CD14-positive monocyte (primary cell): ENCODE data around the gene FNIP2. TPM values are rescaled to one million over a fixed set of nuclear protein-coding genes. Genes with fewer than 3 reads are reported as not detected.

Source experiments
- DNase-seq, 3 donors: peaks; one replicate each; pipeline ENCODE4 v3.0.0-alpha.2; 2011 to 2022
- H2AFZ ChIP-seq: 2 replicates; pipeline ENCODE4 v1.6.0; 2012; ENCODE audit warnings: mild to moderate bottlenecking, low read depth, low read length, inconsistent platforms; ENCODE audit not compliant: insufficient read depth, poor library complexity, severe bottlenecking
- H3K27ac ChIP-seq, 2 donors: 1 replicate in 1 of 2; 2 replicates in 1 of 2; pipeline ENCODE4 v1.5.1; 2012 to 2013; ENCODE audit warnings: low read length in 2 of 2, control low read depth in 1 of 2, inconsistent platforms in 1 of 2, low read depth in 1 of 2, mild to moderate bottlenecking in 1 of 2
- H3K27me3 ChIP-seq, 2 donors: one replicate each; pipeline versions ENCODE4 v1.6.0 to v1.6.1; 2011 to 2013; ENCODE audit warnings: low read length in 2 of 2; ENCODE audit not compliant: control insufficient read depth in 2 of 2, insufficient read depth in 2 of 2
- H3K36me3 ChIP-seq, 2 donors: replicated peaks in 1 of 2; 1 replicate in 1 of 2; 2 replicates in 1 of 2; pipeline versions ENCODE4 v1.5.1 to v1.6.1; 2012 to 2013; ENCODE audit warnings: low read length in 2 of 2, control low read depth in 1 of 2, inconsistent platforms in 1 of 2, mild to moderate bottlenecking in 1 of 2; ENCODE audit not compliant: insufficient read depth in 2 of 2, control insufficient read depth in 1 of 2
- H3K4me1 ChIP-seq, 2 donors: 1 replicate in 1 of 2; 2 replicates in 1 of 2; pipeline versions ENCODE4 v1.5.1 to v1.6.1; 2012 to 2013; ENCODE audit warnings: low read length in 2 of 2, control low read depth in 1 of 2, inconsistent platforms in 1 of 2, mild to moderate bottlenecking in 1 of 2, moderate library complexity in 1 of 2; ENCODE audit not compliant: insufficient read depth in 2 of 2, control insufficient read depth in 1 of 2
- H3K4me2 ChIP-seq: replicated peaks from 2 replicates; pipeline ENCODE3; 2012; ENCODE audit warnings: low read length, moderate library complexity, mild to moderate bottlenecking; ENCODE audit not compliant: poor library complexity, severe bottlenecking; ENCODE audit errors: extremely low read depth
- H3K4me3 ChIP-seq, 3 experiments: fragments of 200-600 bp in 1 of 3; sonication (generic) in 1 of 3; replicated peaks in 1 of 3; 1 replicate in 2 of 3; 2 replicates in 1 of 3; pipeline ENCODE4 v1.5.1; 2011 to 2013; ENCODE audit warnings: low read length in 3 of 3, mild to moderate bottlenecking in 3 of 3, control low read depth in 2 of 3, low read depth in 2 of 3, inconsistent platforms in 1 of 3, moderate library complexity in 1 of 3
- H3K79me2 ChIP-seq: 2 replicates; pipeline ENCODE4 v1.6.0; 2012; ENCODE audit warnings: mild to moderate bottlenecking, control low read depth, inconsistent platforms, low read length, moderate library complexity; ENCODE audit not compliant: insufficient read depth
- H3K9ac ChIP-seq: 2 replicates; pipeline ENCODE4 v1.6.0; 2017; ENCODE audit warnings: low read length, mild to moderate bottlenecking; ENCODE audit not compliant: insufficient read depth, poor library complexity, severe bottlenecking
- H3K9me3 ChIP-seq, 2 donors: replicated peaks in 1 of 2; 1 replicate in 1 of 2; 2 replicates in 1 of 2; pipeline versions ENCODE4 v1.5.1 to v1.6.1; 2012 to 2013; ENCODE audit warnings: low read length in 2 of 2, control low read depth in 1 of 2; ENCODE audit not compliant: control insufficient read depth in 1 of 2, insufficient read depth in 1 of 2
- H4K20me1 ChIP-seq: 2 replicates; pipeline ENCODE4 v1.6.0; 2012; ENCODE audit warnings: mild to moderate bottlenecking, low read length, control low read depth, moderate library complexity; ENCODE audit not compliant: insufficient read depth
- H3K27ac Mint-ChIP-seq, 7 donors: one replicate each; pipeline ENCODE4 v1.8.0; 2020; ENCODE audit warnings: mild to moderate bottlenecking in 7 of 7, mixed read lengths in 7 of 7, moderate library complexity in 6 of 7, inconsistent platforms in 2 of 7
- H3K27me3 Mint-ChIP-seq, 3 donors: one replicate each; pipeline ENCODE4 v1.8.0; 2021 to 2022; ENCODE audit warnings: low read depth in 3 of 3, mild to moderate bottlenecking in 3 of 3, mixed read lengths in 3 of 3, moderate library complexity in 3 of 3, inconsistent platforms in 1 of 3
- H3K36me3 Mint-ChIP-seq, 2 donors: one replicate each; pipeline ENCODE4 v1.8.0; 2020; ENCODE audit warnings: mixed read lengths in 2 of 2, inconsistent platforms in 1 of 2, mild to moderate bottlenecking in 1 of 2
- H3K4me1 Mint-ChIP-seq: one replicate; pipeline ENCODE4 v1.8.0; 2020; ENCODE audit warnings: mild to moderate bottlenecking, mixed read lengths
- H3K4me3 Mint-ChIP-seq, 2 donors: one replicate each; pipeline ENCODE4 v1.8.0; 2020; ENCODE audit warnings: mild to moderate bottlenecking in 2 of 2, mixed read lengths in 2 of 2, moderate library complexity in 1 of 2
- H3K9me3 Mint-ChIP-seq, 7 donors: one replicate each; pipeline ENCODE4 v1.8.0; 2020 to 2022; ENCODE audit warnings: mixed read lengths in 7 of 7, mild to moderate bottlenecking in 6 of 7, moderate library complexity in 6 of 7, inconsistent platforms in 2 of 7
- WGBS: methylation state at CpG from one replicate; pipeline ENCODE4 v1.1.5; 2013; ENCODE audit warnings: missing lambda C conversion rate; ENCODE audit not compliant: insufficient coverage; 5-methylcytosine and 5-hydroxymethylcytosine counted together
- intact Hi-C, 2 donors: fragments of 100-400 bp; cut with micrococcal nuclease; formaldehyde crosslinking; loops; one replicate each; pipeline versions ENCODE4 v1.15.0 to v1.15.1; 2023
- polyA plus RNA-seq, 3 donors: library from polyadenylated mRNA; depleted of rRNA in 1 of 3; unstranded in 2 of 3; stranded (reverse) in 1 of 3; fragments of 300-500 nt in 2 of 3; fragments of >200 nt in 1 of 3; fragmentation: Illumina TruSeq in 2 of 3; gene quantifications; 1 replicate in 2 of 3; 2 replicates in 1 of 3; pipeline ENCODE4 v1.2.3, GENCODE V29; 2012 to 2021
- TF ChIP-seq, protein P1 (sequence below): fragments of 200-600 bp; IDR thresholded peaks from one replicate; pipeline ENCODE4 v1.8.0; 2022; ENCODE audit warnings: antibody characterized with exemption, mild to moderate bottlenecking

The FNIP2 gene
- polyA plus RNA-seq, 3 donors, result 3.5 to 7.7 (median 5.7) TPM

DNA sequence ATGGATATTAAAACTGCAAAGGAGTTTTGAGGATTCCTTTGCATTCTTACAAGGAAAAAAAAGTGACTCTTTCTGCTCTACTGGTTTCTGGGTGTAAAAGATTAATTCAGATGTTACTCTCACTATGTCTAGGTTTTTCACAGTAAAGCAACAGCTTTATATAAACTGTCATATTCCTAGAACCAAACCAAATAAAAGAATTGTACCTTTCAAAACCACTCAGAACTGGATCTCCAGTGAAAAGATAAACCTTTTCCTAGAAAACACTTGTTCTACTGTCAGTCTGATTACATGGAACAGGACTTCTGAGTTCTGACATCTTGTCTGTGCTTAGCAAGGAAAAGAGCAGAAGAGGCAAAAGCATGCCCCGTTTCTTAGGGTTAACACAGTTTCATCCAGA is 40.6 kb upstream of the FNIP2 start:
- intact Hi-C loops, result loop anchor here (5.0 to 10.0 kb wide), 3 partner anchors 53 to 477 kb away; partner anchors contain the start of genes C4orf46 (in 1 of the 2) and ETFDH (in 1 of the 2)
- H3K36me3 Mint-ChIP-seq, result no peaks in the 10 kb centered on the region
- peaks cover 7% of the 10 kb centered on the region for H3K4me1 Mint-ChIP-seq
- no CpG with 5 or more reads among the region's 1 CpG for WGBS
- H3K4me2 ChIP-seq, result no peak overlapping the region
- peaks cover 0 to 8% (median 4%) of the 10 kb centered on the region in 3 donors for H3K27me3 Mint-ChIP-seq
- DNase-seq, result no peak
- H3K27ac Mint-ChIP-seq, result no peak overlapping the region
- H3K27me3 ChIP-seq, result peaks cover 0 to 4% of the 10 kb centered on the region in 2 donors
- no peaks in the 10 kb centered on the region for H3K9me3 Mint-ChIP-seq
- no peaks in the 10 kb centered on the region for H3K9me3 ChIP-seq
- H3K4me1 ChIP-seq, result peaks cover 0 to 4% of the 10 kb centered on the region in 2 donors
- H3K4me3 ChIP-seq, result no peak overlapping the region
- H3K79me2 ChIP-seq, result no peaks in the 10 kb centered on the region
- no peaks in the 10 kb centered on the region for H3K36me3 ChIP-seq
- H3K4me3 Mint-ChIP-seq, result no peak overlapping the region
- no peaks in the 10 kb centered on the region for H4K20me1 ChIP-seq
- TF ChIP-seq, protein P1, sequence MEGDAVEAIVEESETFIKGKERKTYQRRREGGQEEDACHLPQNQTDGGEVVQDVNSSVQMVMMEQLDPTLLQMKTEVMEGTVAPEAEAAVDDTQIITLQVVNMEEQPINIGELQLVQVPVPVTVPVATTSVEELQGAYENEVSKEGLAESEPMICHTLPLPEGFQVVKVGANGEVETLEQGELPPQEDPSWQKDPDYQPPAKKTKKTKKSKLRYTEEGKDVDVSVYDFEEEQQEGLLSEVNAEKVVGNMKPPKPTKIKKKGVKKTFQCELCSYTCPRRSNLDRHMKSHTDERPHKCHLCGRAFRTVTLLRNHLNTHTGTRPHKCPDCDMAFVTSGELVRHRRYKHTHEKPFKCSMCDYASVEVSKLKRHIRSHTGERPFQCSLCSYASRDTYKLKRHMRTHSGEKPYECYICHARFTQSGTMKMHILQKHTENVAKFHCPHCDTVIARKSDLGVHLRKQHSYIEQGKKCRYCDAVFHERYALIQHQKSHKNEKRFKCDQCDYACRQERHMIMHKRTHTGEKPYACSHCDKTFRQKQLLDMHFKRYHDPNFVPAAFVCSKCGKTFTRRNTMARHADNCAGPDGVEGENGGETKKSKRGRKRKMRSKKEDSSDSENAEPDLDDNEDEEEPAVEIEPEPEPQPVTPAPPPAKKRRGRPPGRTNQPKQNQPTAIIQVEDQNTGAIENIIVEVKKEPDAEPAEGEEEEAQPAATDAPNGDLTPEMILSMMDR, result no peak
- peak overlapping the region; percentile 9 for H2AFZ ChIP-seq
- no peak overlapping the region for H3K9ac ChIP-seq
- H3K27ac ChIP-seq, result no peak overlapping the region

DNA sequence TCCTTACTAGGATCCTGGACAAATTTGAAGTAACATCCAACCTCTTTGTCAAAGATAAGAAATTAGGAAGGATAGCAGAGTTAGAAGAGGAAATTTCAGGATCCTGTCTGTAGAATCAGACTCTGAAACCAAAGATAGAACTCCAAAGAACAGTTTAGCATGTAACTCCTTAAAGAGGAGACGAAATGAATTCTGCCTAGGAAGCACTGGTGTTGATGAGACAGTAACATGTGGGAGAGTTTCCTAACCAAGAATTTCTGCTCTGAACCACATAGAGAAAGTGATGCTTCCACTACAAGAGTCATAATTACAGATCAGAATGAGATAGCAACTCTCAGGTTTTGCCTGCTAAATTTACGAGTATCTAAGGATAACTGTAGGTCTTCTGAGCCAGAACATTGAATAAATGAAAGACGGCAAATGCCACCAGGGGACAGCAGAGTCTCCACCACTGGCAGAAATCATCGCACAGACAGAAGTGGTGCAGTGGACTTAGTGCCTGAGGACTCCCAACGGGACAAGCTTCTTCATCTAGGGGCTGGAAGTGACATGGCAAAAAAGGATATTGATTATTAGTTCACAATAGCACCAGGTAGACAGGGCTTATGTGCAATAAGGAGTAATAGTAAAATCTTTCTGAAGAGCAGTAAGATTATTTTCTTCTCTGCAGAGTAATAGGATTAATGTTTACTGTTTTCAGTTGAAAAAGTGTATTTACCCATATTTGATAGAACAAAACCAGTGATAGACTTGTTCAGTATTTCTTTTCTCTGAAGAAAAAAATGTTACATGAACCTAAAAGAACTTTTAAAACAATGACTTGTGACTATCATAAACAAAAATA is 38.9 kb upstream of the FNIP2 start:
- H3K36me3 ChIP-seq, result no peaks in the 10 kb centered on the region
- TF ChIP-seq, protein P1, result peak; percentile 88
- Mint-ChIP-seq H3K4me1 (peaks cover 2% of the 10 kb centered on the region), H3K4me3 (no peak overlapping the region), H3K36me3 (no peaks in the 10 kb centered on the region), H3K27me3 (peaks cover under 1 to 8% (median 4%) of the 10 kb centered on the region in 3 donors), H3K27ac (no peak overlapping the region), H3K9me3 (no peaks in the 10 kb centered on the region)
- H3K4me1 ChIP-seq, result no peaks in the 10 kb centered on the region
- H3K79me2 ChIP-seq, result no peaks in the 10 kb centered on the region
- intact Hi-C loops, result loop anchor here (5.0 to 10.0 kb wide), 4 partner anchors 55 to 475 kb away; partner anchors contain the start of genes C4orf46 (in 1 of the 2) and ETFDH (in 1 of the 2)
- 10% methylated on average over 2 of the region's 5 CpGs for WGBS
- H3K4me2 ChIP-seq, result no peak overlapping the region
- no peaks in the 10 kb centered on the region for H3K9me3 ChIP-seq
- H2AFZ ChIP-seq, result no peak overlapping the region
- peak; percentile 51 to 71 (median 66) for DNase-seq
- no peak overlapping the region for H3K27ac ChIP-seq
- no peak overlapping the region for H3K4me3 ChIP-seq
- H4K20me1 ChIP-seq, result no peaks in the 10 kb centered on the region
- H3K9ac ChIP-seq, result no peak overlapping the region
- peaks cover 0 to 4% of the 10 kb centered on the region in 2 donors for H3K27me3 ChIP-seq
